ENCODE results near the gene RPAIN.
"Not testable (repeated sequence)": the region's sequence is repeated elsewhere in the genome, so short reads cannot be mapped to it uniquely, and the experiment has no call there.

Gene RPAIN

DNA sequence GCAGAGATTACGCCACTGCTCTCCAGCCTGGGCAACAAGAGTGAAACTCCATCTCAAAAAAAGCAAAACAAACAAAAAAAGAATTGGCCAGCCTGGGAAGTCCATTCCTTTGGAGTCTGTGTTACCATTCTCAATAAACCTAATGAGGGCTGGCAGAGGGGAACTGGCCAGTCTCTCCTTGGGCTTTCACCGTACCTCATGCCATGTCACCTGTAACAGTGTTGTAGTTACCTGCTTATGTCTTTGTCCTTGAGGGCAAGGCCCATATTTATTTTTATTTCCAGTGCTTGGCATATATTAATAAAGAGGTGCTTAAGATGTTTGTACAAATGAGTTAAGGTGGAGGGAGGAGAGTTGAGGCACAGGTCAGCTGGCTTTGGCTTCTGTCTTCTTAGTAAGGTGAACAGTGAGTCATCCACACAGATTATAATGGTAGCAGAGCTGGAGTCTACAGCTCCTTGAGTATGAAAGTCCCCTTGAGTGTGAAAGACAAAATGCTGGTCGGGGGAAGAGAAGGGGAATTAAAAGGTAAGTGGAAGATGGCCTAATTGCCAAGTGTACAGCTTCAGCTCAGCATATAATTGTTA, 10.5 kb downstream of the RPAIN start:
- no peak for DNase-seq

DNA sequence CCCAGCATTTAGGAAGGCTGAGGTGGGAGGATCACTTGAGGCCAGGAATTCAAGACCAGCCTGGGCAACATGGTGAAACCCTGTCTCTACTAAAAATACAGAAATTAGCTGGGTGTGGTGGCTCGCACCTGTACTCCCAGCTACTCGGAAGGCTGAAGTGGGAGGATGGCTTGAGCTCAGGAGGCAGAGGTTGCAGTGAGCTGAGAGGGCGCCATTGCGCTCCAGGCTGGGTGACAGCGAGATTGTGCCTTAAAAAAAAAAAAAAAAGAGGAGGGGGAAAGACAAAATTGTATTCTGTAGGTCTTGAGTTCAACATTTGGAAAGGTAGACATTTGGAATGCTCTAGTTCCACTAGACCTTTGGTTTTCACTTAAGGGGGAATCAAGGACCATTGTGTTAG, 11.3 kb downstream of the RPAIN start:
- DNase-seq = not testable (repeated sequence)

DNA sequence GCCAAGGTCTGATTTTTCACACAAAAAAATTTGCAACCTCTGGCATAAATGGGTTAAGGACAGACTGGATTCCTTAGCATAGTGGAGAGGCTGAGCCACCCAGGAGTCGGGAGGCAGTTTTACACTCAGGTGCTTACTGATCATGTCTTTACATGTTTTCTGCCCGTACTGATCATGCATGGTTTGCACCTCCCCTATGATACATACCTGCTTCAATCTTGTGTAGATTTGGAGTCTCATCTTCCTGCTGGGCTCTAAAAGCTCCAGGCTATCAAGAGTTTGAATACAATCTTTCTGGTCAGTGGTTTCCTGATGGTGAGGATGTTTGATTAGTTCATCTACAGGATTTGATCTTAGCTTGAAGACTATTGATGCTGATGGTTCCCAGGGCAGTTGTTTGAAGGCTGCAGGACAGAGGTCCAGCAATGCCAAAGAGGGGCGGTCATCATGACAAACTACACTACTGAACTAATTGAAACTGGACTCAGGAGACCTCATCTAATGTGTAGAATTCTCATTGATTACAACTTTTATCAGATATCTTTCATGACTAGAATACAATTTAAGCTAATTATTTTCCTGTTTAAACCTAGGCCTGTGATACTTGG, 12.1 kb downstream of the RPAIN start:
- no peak for DNase-seq

DNA sequence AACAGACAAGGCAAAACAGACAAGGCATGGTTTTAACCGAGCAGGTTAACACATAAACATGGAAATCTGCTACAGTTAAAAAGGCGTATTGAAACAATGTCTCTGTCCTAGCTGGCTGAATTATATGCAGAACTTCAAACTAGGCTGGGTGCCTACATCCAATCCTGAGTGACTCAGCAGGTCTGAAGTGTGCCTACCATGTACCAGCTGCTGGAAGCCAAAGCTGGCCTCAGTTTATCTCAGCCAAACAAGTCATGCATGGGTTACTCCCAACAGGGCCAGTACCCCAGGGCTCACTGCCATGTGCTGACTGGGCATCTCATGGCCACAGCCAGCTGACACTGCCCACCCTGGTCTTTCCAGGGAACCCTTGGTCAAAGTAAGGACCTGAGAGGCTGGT, 15.0 kb downstream of the RPAIN start:
- DNase-seq = no peak

DNA sequence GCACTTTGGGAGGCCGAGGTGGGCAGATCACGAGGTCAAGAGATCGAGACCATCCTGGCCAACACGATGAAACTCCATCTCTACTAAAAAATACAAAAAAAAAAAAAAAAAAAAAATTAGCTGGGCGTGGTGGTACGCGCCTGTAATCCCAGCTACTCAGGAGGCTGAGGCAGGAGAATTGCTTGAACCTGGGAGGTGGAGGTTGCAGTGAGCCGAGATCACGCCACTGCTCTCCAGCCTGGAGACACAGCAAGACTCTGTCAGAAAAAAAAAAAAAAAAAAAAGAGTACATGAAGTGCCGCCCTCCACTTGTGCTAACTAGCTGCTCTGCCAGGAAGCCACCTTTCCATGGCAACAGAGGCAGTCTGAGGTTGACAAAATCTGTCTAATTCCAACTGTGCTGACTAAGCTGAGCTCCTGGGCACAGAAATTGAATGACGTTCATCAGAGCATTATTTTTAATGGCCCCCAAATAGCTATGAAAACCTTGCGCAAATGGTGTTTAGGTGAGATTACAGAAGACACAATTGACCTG, 15.9 kb downstream of the RPAIN start:
- not testable (repeated sequence) for DNase-seq

DNA sequence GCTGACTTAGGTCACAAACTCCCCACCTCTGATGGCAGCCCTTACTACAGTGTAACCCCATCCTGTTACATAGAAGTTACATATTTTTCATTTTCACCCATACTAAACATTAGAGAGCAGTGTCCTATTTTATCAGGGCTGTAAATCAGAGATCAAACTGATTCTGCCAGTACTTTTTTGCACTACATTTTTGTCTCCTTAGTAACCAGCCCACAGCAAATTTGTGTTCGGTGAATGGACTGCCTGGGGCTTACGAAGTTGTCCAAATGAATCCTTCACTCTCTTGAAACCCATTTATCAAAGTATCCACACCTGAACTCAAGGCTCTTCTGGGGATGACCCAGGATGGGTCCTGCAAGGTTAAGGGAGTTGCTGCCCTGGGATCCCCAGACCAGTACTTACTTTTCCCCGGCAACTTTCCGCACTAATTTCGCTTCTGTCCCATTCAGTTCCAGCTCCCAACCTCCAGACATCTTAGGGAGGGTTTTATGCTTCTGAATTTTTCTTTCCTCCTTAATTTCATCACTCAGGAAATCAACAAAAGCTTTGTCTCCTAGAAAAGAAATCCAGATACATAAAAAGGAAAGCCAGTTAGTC, 17.8 kb downstream of the RPAIN start:
- no peak for DNase-seq

DNA sequence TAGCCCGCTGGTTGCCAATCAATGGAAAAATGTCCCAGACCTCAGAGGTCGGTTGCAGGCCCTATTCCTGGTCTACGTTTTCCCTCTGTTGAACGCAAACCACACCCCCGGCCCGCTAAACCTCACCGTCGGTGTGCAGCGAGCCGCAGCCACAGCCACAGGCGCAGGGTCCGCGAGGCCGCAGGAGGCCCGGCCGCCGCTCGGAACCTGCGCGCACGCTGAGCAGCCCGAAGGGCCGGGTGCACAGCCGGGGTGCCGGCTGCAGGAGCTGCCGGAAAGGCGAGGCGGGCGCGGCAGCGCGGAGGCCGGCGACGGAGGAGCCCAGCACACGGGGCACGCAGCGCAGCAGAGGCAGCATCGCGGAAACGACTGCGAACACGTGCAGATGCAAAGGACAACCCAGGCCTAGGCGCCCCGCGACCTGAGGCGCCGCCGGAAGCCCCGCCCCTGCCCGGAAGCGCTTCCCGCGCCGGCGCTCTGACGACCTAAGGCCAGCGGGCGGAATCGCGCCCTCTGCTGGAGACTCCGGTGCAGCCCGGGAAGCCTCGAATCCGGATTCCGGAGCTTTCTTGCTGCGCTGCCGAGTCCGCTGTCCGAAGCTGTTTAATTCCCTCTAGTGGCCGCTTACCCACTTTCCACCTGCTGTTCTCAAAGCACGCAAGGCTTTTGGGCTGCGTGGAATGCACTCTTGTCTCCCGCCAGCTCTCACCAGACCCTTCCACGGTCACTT, 18.9 kb downstream of the RPAIN start, which contains the start of gene C1QBP:
TSS of gene C1QBP (minus strand) at position 440 of the 730 bp plus-strand sequence. CDS start at position 358, 82 bp downstream.
- DNase-seq = peak; percentile 82

DNA sequence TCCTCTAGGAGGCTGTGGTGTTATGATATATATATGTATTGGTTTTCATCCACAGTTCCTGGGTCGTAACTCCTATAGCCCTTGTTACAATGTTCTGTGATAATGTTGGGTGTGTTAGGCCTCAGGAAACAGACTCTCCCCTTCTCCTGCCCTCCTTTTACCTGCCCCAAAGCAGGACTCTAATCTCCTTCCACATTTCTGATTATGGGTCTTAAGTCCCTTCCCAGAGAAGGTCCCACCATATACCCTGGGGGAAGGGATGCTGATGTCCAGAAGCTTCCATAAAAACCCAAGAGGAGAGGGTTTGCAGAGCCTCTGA, 19.4 kb downstream of the RPAIN start:
- DNase-seq = no peak

DNA sequence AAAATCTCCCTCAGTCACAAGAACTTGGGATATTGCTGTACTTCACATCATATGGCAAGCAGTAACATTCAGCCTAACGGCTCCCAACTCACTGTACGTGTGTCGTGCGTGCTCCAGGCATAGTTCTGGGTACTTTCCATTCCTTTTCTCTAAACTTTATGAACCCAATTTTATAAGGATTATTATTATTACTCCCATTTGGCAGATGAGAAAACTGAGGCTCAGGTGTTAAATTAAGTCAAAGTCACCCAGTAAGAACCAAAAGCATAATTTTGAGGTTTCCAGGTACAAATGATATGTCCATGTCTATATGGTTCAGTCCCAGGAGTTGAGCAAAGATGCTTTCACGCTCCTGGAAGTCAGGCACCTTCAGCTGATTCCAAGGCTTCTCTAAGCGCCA, 23.7 kb downstream of the RPAIN start:
- DNase-seq = no peak

DNA sequence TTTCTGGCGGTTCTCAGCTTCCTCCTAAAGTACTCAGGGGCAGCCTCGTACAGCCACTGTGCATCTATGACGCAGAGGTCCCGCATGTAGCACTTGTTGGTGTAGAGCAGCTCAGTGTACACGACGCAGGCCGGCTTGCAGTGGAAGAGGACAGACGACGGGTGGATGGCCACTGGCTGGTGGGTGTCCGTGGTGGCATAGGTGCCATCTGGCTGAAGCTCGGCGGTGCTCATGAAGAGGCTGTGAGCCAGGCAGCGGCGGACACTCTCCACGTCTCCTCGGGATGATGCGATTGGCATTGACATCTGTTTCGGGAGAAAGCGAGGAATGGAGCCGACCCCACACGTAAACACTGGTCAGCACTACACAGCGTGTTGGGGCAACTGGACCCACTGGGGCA, 24.2 kb downstream of the RPAIN start:
- no peak for DNase-seq

DNA sequence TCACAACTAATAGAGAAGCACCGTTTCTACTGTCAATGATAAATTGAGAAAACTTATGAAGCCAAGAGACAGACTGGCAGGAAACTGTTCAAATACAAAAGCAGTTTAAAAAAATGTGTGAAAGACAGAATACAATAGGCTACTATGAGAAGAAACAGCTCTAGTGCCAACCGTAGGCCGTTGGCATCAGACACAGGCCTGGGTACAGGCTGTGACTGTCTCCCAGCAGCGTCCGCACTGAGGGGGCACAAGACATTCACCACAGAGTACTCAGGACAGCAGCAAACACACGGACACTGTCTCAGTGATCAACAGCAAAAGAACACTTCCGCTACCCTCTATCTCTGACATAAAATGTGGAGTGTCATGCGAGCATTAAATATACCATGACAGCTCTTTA, 26.8 kb downstream of the RPAIN start:
- no peak for DNase-seq

DNA sequence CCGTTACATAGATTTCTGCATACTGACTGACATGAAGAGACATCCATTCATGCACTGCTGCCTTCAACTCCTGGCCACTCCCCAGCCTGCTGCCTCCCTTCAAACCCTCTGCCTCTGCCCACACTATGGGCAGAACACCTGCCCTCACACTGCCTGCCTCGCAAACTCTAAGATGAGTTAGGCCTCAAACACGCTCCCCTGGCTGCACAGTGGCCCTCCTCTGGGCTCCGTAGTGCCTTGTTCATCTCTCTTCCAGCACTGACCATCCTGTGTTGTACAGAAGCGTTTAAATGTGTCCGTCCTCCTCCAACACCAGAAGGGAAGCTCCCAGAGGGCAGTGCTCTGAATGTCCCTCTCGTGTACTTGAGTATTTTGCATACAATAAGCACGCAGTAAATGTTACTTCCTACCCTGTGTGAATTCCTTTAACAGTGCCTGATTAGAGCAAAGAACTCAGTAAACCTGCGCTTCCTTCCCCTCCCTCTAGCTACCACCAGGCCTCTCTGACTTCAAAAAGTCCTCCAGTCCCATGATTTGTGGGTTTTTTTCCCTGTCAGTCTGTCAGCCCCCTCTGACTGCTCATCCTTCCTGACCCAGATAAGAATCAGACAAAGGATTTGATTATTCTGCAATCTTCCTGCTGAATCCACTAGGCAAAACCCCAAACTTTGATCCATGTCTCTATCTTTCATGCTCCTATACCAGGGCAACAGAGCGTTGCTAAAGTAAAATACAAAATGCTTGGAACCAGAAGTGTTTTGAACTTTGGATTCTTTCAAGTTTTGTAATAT, 44.9 kb downstream of the RPAIN start:
- no peak for DNase-seq

DNA sequence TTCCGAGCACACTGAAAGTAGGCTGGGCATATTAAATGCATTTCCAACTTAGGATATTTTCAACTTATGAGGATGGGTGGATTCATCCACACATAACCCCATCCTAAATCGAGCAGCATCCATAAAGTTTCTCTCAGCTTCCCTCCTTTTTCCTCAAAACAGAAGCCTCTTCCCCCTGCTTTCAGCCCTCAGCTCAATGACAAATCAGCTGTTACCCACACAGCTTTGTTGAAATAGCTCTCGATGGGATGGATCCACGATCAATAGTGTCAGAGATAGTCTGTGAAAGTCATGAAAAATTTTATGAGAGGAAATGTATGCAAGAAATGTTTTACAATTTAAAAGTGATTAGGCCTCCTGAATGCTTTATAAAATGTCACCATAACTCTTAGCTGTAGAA, 46.3 kb downstream of the RPAIN start:
- no peak for DNase-seq

DNA sequence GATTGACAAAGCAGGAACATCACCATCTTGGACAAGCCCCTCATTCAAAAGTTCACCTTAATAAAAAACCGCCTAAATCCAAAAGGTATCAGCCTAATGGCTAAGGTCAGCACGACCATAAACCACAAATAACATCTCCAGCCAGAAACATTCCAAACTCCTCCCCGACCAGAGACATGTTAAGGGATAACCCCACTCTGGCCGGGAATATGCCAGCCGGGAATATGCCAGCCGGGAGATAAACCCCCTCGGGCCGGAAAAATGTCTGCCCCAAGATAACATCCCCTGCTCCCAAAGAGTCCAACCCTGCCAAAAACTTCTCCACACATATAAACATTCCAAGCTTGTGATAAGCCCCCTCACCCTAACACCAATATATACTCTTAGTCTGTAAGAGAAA, 47.4 kb downstream of the RPAIN start:
- no peak for DNase-seq

DNA sequence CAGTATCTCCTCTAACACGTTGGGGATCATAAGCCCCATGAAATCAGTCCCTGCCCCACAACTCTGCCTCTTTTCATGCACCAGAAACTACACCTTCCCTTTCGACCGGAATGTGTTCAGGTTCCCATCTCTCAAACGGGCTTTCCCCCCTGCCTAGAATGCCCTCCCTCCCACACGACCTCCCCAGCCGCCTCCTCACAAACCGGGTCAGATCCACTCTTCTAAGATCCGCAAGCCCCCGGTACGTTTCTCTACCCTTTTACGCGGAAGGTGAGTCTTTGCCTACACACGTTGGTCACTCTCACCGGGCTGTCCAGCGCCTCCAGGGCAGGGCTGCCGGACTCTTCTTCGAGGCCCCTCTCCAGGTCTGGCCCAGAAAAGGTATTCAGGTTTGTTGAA, 48.1 kb downstream of the RPAIN start:
- DNase-seq = no peak

DNA sequence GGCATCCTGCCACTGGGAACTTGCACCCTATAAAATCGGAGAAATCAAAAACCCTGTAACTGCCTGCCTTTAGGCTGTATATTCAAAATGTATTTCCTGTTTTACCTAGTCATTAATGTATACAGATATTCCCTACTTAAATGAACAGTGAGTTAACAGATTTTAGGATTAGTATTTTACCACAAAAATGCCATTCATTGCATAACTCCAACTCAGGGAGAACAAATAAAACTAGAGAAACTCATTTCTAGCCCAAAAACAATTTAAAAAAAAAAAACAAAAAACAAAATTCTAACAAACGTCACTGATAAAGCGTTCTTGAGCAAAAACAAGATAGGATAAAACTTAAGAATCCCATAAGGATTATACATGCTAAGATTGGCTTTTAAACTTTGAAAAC, 52.5 kb downstream of the RPAIN start:
- no peak for DNase-seq

DNA sequence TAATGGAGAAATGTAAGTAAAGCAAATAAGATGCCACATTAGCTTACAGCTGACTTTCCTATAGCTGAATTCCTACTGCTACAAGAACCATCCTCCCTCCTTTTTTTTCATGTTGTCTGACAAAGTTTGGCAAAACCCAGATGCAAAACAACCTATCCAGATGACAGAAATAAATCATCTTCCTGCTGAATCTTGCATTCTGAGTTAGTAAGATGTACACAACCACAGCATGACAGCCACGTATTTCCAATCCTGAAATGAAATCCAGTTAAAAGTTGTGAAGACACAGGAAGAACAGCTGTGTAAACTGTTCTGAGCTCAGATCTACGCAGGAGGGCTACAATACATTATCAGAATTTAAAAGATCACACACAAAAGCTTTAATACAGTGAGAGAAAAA, 53.9 kb downstream of the RPAIN start:
- DNase-seq = no peak

DNA sequence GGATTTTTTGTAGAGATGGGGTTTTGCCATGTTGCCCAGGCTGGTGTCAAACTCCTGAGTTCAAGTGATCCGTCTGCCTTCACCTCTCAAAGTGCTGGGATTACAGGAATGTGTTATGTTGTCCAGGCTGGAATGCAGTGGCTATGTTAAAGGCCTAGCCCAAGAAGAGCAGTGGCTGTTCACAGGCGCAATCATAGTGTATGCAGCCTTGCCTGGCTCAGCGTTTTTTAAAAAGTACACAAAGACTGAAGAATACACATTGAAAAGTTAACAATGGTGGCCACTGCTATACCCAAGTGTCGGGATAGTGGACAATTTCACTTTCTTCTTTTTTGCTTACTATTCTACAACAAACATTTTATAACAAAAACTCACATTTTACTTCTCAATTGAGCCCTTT, 59.0 kb downstream of the RPAIN start:
- DNase-seq = no peak

DNA sequence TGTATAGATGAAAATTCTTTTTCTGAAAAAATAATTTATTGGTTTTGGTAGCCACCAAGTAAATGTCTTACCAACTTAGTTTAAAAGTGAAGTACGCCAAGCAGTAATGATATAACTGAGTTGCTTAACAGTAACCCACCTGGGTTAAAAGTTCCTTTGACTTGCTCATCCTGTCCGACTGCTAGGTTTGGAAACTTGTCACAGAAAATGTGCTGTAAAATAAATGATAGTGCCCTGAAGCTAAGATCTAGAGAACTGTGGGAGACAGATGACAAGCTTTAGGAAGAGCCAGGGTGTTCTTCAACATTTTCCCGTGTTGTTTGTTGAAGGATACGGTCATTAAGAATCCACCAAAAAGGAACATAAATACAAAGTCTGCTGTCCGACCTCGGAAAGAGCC, 61.0 kb downstream of the RPAIN start:
- no peak for DNase-seq

DNA sequence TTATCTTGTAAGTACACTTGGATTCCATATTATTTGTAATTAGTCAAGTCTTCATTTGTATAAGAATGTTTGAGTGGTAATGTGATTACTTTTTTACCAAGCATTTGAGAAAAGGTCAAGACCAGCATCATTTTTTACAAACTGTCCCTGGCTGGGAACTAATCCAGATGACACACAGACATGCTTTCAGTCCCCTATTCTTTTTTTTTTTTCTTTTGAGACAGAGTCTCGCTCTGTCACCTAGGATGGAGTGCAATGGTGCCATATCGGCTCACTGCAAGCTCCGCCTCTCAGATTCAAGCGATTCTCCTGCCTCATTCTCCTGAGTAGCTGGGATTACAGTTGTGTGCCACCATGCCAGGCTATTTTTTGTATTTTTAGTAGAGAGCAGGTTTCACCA, 61.5 kb downstream of the RPAIN start:
- no peak for DNase-seq
